ENCODE measurements around the gene MTHFD1. TPM values are rescaled to one million over a fixed set of nuclear protein-coding genes. Genes with fewer than 3 reads are reported as not detected.
A peak's percentile ranks its signal among the peaks of the same experiment; 100 is the strongest.

Gene MTHFD1
- total RNA-seq, 2 donors from 2014 or later = 165 to 297 TPM

DNA sequence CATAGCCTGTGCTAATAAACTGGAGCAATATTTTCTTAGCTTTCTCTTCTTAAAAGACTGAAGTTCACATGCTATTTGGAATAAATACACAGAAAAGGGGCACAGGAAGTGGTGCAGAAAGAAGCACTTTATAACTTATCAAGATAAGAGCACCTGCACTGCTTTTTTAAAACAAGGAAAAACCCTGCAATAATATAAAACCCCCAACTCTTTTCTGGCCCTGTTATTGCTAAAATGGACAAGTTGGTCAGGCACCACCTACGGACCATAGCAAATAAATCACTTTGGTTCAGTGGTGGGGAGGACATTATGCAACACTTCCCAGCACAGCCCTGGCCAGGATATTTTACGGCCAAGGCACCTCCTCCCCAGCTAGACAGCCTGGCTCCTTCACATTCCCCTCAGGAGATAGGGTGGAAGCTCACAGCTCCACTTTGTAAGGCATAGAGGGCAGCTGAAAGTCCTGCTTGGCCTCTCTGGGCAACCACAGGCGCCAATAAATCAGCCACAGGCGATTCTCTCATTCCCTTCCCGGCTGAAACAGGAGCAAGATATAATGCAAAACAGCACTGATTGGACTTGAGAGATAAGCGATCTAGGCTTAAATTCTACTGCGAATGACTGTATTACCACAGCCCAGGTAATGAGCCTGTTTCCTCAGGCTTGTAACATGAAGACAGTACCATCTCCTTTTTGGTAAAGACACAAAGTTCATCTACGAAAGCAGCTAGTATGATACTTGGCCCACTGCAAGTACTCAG is 113.4 kb downstream of the MTHFD1 start:
- Mint-ChIP-seq H3K9me3 (no peaks in the 10 kb centered on the region), H3K36me3 (peaks cover 15% of the 10 kb centered on the region), H3K4me1 (ENCODE audit: low read depth in 2 of 2) (peaks cover 36 to 43% of the 10 kb centered on the region in 2 donors), H3K27ac (peak overlapping the region; percentile 95 to 99), H3K4me3 (peak overlapping the region; percentile 98), H3K27me3 (no peaks in the 10 kb centered on the region)
- no peak for DNase-seq (ENCODE audit: low spot score)
- ATAC-seq = no peak

DNA sequence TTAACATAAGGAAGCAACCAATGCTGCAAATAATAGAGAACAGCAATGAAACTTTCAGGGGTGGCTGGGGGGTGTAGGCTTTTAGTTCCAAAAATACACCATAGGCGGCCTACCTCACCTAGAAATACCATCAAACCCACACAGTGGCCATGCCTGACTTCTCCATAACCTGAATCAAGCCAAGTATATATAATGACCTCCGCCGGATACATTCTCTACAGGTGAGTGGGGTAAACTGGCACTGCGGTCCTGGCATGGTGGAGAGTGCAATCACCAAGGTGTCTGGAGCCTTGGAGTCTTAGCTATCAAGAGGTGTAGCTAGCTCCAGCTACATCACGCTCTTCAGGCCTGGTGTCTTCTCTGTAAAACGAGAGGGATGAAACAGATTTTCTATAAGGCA is 114.3 kb downstream of the MTHFD1 start:
- DNase-seq (ENCODE audit: low spot score) (no peak), ATAC-seq (no peak)
- Mint-ChIP-seq H3K27ac (peak overlapping the region; percentile 95 to 99), H3K4me3 (peak overlapping the region; percentile 98), H3K4me1 (ENCODE audit: low read depth in 2 of 2) (peaks cover 42 to 52% of the 10 kb centered on the region in 2 donors), H3K36me3 (peaks cover 15% of the 10 kb centered on the region), H3K9me3 (no peaks in the 10 kb centered on the region), H3K27me3 (no peaks in the 10 kb centered on the region)

DNA sequence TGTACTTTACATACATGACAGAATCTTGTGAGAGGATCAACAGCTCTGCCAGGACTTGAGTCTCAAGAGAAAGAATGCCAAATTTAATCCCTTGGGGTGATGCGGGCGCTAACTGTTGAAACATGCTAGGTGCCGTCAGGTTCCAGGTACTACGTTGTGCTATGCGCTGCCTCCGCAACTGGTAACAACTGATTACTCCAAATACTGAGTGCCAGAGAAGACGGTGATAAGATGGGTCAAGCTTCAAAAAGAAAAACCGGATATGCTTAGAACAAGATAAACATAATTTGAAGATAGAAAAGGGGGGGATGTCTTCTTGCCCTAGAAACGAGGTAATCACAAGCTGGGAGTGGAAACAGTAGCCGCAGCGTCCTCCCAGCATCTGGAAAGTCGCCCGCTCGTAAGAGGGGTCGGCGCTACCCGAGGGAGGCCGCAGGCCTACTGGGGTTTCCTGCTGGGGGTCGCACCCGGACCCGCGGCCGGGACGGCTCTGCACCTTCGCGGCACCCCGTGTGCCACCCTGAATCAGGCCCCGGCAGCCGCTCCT is 114.8 kb downstream of the MTHFD1 start:
- Mint-ChIP-seq H3K9me3 (no peaks in the 10 kb centered on the region), H3K27ac (peak overlapping the region; percentile 95 to 99), H3K4me3 (peak overlapping the region; percentile 98), H3K36me3 (peaks cover 15% of the 10 kb centered on the region), H3K4me1 (ENCODE audit: low read depth in 2 of 2) (peaks cover 47 to 57% of the 10 kb centered on the region in 2 donors), H3K27me3 (no peaks in the 10 kb centered on the region)
- ATAC-seq = peak in 1 of 2 donors; percentile 0
- no peak for DNase-seq (ENCODE audit: low spot score)

DNA sequence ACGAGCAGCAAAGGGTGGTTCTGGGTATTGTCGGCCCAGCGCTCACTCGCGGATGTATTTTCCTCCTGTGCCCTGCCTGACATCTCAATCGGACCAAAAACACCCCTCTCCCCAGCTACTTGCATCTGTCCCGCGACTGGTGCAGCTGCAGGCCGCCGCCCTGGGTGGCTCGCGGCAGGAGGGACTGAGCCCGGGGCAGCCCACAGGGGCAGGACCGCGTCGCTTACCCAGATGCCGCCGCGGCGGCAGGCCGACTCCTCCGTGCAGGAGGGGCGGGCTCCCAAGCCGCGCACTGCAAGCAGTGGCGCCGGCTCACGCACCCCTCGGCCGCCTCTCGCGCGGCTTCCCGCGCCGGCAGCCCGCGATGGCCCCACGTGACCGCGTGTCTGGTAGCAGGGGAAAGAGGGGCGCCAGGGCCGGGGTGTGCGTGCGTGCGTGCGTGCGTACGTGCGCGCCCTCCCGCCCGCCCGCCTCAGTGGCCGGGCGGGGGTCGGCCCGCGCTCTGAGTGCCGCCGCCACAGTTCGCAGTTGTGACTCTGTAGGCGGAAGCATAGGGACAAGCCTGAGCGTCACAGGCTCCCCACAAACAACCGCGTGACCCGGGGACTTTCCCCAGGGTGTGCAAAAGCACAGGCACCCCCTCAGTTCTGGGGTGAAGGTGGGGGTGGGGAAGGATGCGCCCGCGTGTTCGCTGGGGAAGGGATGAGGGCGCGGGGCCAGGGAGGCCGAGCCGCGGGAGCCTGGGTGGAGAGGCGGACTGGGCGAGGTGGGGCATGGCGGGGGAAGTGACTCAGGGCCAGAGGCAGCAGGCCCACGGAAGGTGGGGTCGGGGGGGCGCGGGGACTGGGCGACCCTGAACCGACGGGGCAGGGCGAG is 115.5 kb downstream of the MTHFD1 start, which contains the start of gene ZBTB25:
ZBTB25 (minus strand) TSS at position 405 of the 876 bp plus-strand sequence. CDS start 13,305 bp downstream, outside the sequence.
- Mint-ChIP-seq H3K36me3 (peaks cover 15% of the 10 kb centered on the region), H3K9me3 (no peaks in the 10 kb centered on the region), H3K4me1 (ENCODE audit: low read depth in 2 of 2) (peaks cover 53 to 64% of the 10 kb centered on the region in 2 donors), H3K27me3 (no peaks in the 10 kb centered on the region), H3K27ac (peak within 1 kb of the TSS; percentile 95 to 99), H3K4me3 (peak within 1 kb of the TSS; percentile 98)
- DNase-seq (ENCODE audit: low spot score) (peak; percentile 95), ATAC-seq (peak; percentile 79 to 84)

DNA sequence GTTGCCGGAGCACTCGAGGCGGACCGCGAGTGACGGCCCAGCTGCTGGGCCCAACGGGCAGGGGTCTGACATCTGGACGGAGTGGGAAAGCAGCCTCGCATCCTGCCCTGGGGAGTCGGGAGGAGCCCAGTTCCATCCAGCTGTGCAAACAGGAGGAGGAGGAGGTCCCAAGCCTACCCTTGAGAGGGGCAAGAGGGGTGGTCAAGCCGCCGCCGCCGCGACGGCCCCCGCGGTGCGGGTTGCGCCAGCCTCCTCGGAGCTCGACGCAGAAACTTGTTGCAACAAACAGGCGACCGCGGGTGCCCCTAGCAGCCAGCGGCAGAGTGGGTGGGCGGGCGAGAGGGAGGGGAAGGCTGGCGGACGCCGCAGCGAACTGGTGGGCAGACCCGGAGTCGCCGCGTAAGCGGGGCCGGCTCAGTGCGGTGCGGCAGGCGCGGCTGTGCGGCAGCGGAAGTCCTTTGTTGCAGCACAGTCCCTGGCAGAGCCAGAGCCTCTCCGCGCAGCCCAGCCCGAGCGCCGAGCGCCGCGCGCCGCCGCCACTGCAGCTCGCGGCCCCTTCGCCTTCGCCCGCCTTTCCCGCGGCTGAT is 116.2 kb downstream of the MTHFD1 start, which contains the start of gene ZBTB1:
ZBTB1 (plus strand) TSS at position 461 of the 587 bp plus-strand sequence. CDS start 16,735 bp downstream, outside the sequence.
- no peaks in the 10 kb centered on the region for H3K9me3 Mint-ChIP-seq
- H3K4me3 Mint-ChIP-seq = peak within 1 kb of the TSS; percentile 98
- peaks cover 15% of the 10 kb centered on the region for H3K36me3 Mint-ChIP-seq

DNA sequence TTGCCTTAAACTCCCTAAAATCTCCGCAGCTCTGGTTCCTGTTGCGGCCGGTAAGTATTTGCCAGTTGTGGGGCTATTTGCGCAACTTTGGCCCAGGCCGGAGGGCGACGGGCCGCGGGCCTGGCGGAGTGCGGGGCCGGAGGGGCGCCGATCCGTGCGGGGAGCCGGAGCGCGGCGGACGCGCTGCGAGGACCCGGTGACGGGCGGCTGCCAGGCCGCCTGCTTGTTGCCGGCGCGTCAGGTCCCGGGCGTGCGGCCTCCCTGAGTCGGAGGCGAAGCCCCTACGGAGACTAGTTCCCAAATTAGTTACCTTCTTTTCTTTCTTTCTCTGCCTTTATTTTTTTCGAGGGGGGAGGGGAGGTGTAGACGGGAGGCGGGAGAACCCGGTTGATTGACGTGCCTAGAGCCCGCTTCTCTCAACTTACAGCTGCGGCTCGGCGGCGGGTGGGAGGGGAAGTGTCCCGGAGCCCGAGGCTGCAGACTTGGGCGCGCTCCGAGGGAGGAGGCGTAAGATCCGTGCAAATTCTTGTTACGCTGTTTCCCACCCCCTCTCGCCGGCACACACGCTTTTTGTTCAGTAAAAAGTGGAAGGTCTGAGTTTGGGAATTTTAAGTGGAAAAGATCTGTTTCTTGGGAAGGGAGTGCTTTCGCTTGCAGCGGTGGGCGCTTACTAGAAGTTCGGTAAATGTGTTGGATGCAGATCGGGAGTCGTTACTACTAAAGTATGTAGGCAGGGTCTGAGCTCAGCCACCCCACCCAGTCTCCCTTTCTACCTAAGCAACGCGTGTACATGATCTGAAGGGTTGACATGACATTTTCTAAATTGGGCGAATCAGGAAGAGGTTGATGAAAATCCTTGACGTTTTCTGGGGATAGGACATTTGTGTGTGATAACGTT is 117.0 kb downstream of the MTHFD1 start:
- H3K27ac Mint-ChIP-seq = peak overlapping the region; percentile 95

More for the DNA sequence above, 116.2 kb downstream of the MTHFD1 start, which contains the start of gene ZBTB1:
- peak within 1 kb of the TSS; percentile 95 to 99 for H3K27ac Mint-ChIP-seq
- peaks cover 60 to 71% of the 10 kb centered on the region in 2 donors for H3K4me1 Mint-ChIP-seq (ENCODE audit: low read depth in 2 of 2)
- ATAC-seq = peak; percentile 76 to 86
- DNase-seq (ENCODE audit: low spot score) = peak; percentile 96
- no peaks in the 10 kb centered on the region for H3K27me3 Mint-ChIP-seq

DNA sequence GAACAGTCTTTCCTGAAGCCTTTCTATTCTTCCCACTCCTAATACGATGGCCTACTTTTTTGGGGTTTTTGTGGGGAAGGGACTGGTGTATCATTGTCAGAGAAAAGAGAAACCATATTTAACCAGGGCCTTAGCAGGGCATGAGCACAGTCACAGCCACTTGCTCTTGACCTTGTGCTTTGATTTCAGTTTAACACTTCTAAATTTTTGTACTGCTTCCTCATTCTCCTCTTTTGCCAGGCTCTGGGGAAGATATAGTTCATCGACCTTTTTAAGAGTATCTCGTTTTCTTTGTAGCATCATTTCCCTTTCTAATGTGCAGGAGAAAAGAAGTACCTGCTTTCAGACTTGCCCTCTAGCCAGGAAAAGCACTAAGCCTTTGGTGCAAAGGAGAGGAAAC is 118.6 kb downstream of the MTHFD1 start:
- ATAC-seq = no peak
- Mint-ChIP-seq H3K27ac (peak overlapping the region; percentile 95), H3K4me1 (ENCODE audit: low read depth in 2 of 2) (peaks cover 68 to 78% of the 10 kb centered on the region in 2 donors)

More for the DNA sequence above, 117.0 kb downstream of the MTHFD1 start:
- peak overlapping the region; percentile 98 for H3K4me3 Mint-ChIP-seq
- peak; percentile 90 for DNase-seq (ENCODE audit: low spot score)
- ATAC-seq = peak; percentile 54 to 61
- H3K27me3 Mint-ChIP-seq = no peaks in the 10 kb centered on the region
- H3K9me3 Mint-ChIP-seq = no peaks in the 10 kb centered on the region
- H3K36me3 Mint-ChIP-seq = peaks cover 15% of the 10 kb centered on the region
- peaks cover 59 to 69% of the 10 kb centered on the region in 2 donors for H3K4me1 Mint-ChIP-seq (ENCODE audit: low read depth in 2 of 2)

DNA sequence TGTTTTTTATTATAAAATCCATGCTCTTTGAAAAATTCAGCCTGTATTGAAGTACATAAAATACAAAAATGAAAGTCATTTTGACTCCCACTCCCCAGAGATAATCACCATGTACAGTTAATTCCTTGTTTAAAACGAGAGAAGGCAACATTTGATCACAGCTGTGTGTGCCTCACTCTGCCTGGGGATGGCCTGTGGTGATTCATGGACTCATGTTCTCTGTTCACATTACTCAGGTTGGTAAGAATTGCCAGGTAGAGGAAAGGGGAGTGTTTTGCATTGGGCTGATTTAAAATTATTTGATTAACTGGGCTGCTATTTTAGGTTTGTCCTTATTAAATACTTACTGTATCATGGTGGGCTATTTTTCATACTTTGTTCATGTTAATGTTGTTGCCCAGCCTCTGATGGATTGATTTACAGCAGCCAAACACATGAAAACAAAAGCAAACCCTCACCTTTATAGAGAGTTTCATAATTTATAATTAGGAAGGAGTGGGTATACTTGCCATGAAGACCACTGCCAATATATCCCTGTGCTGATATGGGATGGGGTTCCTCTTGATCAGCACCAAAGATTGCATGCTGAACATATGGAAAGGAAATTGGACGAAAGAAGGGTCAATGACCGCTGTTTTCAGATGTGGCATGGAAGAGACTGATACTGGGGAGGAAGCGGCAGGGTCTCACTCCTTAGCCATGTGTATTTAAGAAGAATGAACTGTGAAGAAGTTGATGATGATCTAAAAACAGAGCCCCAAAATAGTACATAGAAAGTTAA is 119.4 kb downstream of the MTHFD1 start:
- Mint-ChIP-seq H3K4me1 (ENCODE audit: low read depth in 2 of 2) (peaks cover 62 to 69% of the 10 kb centered on the region in 2 donors), H3K27me3 (no peaks in the 10 kb centered on the region), H3K4me3 (peak overlapping the region; percentile 98), H3K27ac (peak overlapping the region; percentile 95), H3K9me3 (no peaks in the 10 kb centered on the region), H3K36me3 (peaks cover 15% of the 10 kb centered on the region)
- DNase-seq (ENCODE audit: low spot score) (no peak), ATAC-seq (no peak)

More for the DNA sequence above, 118.6 kb downstream of the MTHFD1 start:
- Mint-ChIP-seq H3K36me3 (peaks cover 15% of the 10 kb centered on the region), H3K4me3 (peak overlapping the region; percentile 98), H3K27me3 (no peaks in the 10 kb centered on the region), H3K9me3 (no peaks in the 10 kb centered on the region)
- no peak for DNase-seq (ENCODE audit: low spot score)

DNA sequence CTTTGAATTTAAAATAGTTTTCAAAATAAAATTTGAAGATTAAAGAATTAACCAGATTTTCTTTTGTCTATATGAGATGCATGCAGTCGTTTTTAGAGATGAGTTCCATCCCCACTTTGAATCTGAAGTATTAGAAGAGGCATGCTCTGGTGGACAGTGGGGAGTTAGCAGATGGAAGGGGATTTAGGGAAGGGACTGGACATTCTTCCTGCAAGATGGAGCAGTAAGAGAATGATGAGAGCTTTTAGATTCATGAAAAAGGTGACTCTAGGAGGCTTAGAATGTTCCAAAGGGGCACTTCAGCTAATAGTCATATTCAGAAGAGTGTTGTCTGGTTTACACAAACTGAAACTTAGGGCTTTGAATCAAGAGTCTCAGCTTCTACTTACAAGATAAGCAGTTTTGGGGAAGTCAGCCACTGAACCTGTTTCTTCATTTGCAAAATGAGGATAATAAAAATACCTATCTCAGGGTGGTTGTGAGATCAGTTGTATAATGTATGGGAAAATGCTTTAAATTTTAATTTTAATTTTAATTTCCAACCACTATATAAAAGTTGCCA is 120.1 kb downstream of the MTHFD1 start:
- ATAC-seq (no peak), DNase-seq (ENCODE audit: low spot score) (no peak)
- Mint-ChIP-seq H3K4me1 (ENCODE audit: low read depth in 2 of 2) (peaks cover 58 to 63% of the 10 kb centered on the region in 2 donors), H3K9me3 (no peaks in the 10 kb centered on the region), H3K27me3 (no peaks in the 10 kb centered on the region), H3K36me3 (peaks cover 9% of the 10 kb centered on the region), H3K27ac (peak overlapping the region; percentile 95), H3K4me3 (peak overlapping the region; percentile 98)

DNA sequence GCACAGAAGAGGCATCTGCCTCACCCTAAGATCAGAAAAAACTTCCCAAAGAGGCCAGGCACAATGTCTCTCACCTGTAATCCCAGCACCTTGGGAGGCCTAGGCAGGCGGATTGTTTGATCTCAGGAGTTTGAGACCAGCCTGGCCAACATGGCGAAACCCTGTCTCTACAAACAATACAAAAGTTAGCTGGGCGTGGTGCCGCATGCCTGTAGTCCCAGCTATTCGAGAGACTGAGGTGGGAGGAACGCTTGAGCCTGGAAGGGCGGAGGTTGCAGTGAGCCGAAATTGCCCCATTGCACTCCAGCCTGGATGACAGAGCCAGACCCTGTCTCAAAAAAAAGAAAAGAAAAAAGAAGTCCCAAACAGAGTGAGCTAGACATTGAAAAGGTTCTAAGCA is 120.9 kb downstream of the MTHFD1 start:
- Mint-ChIP-seq H3K27ac (peak overlapping the region; percentile 95), H3K36me3 (peaks cover 9% of the 10 kb centered on the region), H3K4me3 (peak overlapping the region; percentile 98), H3K9me3 (no peaks in the 10 kb centered on the region), H3K4me1 (ENCODE audit: low read depth in 2 of 2) (peaks cover 64 to 68% of the 10 kb centered on the region in 2 donors), H3K27me3 (no peaks in the 10 kb centered on the region)
- DNase-seq (ENCODE audit: low spot score) (no peak), ATAC-seq (no peak)

Measured in natural killer cell treated with Interleukin-12 subunit alpha and Interleukin-12 subunit beta and Interleukin-15 and Interleukin-18, amount 100 ng/mL, for 72 hours (primary cell).